GM21423 (cell line): ENCODE measurements around the gene YES1.
A peak's percentile ranks its signal among the peaks of the same experiment; 100 is the strongest.
"Not testable (repeated sequence)": the region's sequence is repeated elsewhere in the genome, so short reads cannot be mapped to it uniquely, and the experiment has no call there.

ENCODE experiments used
- ATAC-seq: cut with Tn5 transposase; IDR thresholded peaks from one replicate; pipeline ENCODE4 v1.9.1; 2021; ENCODE audit warnings: mild to moderate bottlenecking, moderate library complexity; ENCODE audit not compliant: unreplicated experiment

Gene YES1

GRCh38 chr18:730692-731091 lies 81.3 kb downstream of the YES1 start:
- ATAC-seq, result no peak

GRCh38 chr18:730120-730519 lies 81.9 kb downstream of the YES1 start:
- not testable (repeated sequence) for ATAC-seq

GRCh38 chr18:725646-726045 lies 86.4 kb downstream of the YES1 start:
- no peak for ATAC-seq

GRCh38 chr18:723541-724080 lies 88.4 kb downstream of the YES1 start:
- ATAC-seq, result no peak

DNA sequence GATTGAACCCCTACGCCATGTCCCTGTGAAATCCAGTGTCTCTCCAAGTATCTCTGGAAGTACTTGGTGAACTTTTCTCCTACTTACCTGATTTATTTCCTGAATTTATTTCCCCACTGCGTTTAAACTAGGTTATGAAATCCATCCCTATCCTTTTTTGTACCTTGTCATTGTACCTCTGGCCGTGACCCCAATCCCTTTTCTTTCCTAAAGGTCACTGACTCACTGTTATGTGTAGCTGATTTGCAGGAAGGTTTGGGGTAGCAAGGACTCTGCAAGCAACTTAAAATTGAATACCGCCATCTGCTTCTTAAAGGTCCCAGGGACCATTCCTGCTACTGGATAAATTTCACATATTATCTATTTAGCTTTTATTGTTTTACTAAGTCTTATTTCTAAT lies 95.0 kb downstream of the YES1 start:
- ATAC-seq, result no peak

- ATAC-seq, result no peak
Observed at GRCh38 chr18:715626-716025, 96.4 kb downstream of the YES1 start.

DNA sequence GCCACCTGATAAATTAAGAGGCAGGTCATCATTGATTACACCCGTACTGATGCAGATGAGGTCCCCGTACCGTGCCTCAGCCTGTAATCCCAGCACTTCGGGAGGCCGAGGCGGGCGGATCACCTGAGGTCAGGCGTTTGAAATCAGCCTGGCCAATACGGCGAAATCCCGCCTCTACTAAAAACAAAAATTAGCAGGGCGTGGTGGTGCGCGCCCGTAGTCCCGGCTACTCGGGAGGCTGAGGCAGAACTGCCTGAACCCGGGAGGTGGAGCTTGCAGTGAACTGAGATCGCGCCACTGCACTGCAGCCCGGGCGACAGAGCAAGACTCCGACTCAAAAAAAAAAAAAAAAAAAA lies 98.9 kb downstream of the YES1 start:
- ATAC-seq, result no peak

DNA sequence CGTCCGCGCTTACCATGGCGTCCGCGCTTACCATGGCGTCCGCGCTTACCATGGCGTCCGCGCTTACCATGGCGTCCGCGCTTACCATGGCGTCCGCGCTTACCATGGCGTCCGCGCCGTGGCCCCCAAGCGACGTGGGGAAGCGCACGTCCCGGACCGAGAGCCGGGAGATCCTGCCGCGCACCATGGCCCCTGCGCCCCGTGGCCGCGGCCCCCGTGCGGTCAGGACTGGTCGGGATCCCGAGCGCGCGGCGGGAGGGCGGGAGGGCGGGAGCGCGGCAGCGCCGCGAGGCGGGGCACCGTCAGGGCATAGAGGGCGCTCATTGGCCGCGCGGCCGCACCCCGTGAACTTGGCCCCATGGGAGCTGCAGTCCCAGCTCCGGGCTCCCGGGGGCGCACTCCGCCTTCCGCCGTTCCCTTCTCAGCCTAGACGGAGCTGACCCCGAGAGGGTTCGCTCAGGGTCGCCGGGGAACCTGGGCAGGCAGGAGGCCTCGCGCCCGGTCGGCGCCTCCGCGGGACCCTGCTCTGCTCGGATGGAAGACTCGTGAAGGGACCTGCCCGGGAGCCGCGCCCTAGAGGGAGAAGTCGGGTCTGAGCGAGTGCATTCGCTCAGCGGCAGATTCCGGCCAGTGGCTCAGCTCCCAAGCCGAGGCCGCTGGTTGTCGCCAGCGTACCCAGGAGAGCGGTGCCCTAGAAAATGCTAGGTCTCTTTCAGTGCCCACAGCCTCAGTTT lies 99.5 kb downstream of the YES1 start, which contains the start of gene ENOSF1:
Gene ENOSF1, minus strand, starts transcription at position 230 of the 734 bp plus-strand sequence. Its CDS starts 43 bp downstream, at position 187.
- ATAC-seq, result peak; percentile 85

GRCh38 chr18:711657-712400 lies 100.2 kb downstream of the YES1 start:
- ATAC-seq, result peak; percentile 67

- ATAC-seq, result no peak
Observed at GRCh38 chr18:711310-711656, 100.8 kb downstream of the YES1 start.

DNA sequence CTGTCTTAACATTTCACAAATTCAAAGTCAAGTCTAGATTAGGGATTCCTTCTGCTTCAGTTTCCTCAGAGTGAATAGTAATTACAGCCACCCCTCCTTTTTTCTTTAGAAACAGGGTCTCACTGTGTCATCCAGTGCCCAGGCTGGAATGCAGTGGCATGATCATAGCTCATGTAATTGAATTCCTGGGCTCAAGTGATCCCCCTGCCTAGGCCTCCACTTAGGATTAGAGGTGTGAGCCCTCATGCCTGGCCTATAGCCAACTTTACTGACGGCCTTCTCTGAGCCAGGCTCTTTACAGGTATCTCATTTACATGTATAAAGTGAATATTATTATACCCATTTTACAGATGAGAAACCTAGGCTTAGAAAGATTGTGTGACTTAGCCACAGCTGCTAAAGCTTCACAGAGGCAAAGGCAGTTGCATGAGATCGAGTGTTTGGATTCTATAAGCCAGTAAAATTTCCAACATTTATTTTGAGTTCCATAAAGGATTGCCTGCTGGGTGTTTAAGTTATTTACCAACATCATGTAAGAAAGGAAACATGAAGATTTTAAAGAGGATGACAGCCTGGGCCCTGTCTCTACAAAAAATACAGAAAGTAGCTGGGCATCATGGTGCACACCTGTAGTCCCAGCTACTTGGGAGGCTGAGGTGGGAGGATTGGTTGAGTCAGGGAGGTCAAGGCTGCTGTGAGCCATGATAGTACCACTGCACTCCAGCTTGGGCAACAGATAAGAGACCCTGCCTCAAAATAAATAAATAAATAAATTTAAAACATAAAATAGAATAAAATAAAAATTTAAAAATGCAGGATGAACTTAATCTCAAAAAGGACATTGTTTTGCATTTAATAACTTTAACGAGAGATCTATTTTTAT lies 101.4 kb downstream of the YES1 start:
- no peak for ATAC-seq

- ATAC-seq, result no peak
Observed at GRCh38 chr18:709771-710170, 102.3 kb downstream of the YES1 start.

DNA sequence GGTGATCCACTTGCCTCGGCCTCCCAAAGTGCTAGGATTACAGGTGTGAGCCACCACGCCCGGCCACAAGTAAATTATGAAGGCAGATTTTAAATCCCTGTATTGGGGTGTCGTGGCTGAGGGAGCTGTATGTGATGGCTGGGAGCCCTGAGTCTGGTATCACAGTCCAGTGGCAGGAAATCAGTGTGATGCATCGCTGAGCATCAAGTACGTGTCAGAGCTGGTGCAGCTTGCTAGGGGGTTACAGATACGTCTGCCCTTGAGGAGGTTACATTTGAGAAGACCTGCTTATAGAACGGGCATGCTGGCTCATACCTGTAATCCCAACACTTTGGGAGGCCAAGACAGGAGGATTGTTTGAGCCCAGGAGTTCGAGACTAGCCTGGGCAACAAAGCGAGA lies 103.9 kb downstream of the YES1 start:
- ATAC-seq, result no peak

DNA sequence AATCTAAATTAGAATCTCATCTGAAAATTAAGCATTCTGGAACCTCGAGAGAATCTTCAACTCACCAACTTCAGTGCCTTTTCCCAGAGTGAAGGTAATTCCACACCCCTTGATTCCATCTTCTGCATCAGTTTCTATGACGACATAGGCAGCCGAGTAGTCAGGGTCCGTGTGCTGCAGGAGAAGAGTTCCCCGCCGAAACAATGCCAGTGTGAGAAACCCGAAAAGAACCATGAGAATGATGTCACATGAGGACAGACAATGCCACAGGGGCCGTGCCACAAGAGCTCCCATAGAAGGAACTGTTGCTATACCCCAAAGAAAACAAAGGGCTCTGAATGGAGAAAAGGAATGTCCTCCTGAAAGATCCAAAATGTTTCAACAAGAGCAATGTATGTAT lies 105.6 kb downstream of the YES1 start:
- ATAC-seq, result no peak

DNA sequence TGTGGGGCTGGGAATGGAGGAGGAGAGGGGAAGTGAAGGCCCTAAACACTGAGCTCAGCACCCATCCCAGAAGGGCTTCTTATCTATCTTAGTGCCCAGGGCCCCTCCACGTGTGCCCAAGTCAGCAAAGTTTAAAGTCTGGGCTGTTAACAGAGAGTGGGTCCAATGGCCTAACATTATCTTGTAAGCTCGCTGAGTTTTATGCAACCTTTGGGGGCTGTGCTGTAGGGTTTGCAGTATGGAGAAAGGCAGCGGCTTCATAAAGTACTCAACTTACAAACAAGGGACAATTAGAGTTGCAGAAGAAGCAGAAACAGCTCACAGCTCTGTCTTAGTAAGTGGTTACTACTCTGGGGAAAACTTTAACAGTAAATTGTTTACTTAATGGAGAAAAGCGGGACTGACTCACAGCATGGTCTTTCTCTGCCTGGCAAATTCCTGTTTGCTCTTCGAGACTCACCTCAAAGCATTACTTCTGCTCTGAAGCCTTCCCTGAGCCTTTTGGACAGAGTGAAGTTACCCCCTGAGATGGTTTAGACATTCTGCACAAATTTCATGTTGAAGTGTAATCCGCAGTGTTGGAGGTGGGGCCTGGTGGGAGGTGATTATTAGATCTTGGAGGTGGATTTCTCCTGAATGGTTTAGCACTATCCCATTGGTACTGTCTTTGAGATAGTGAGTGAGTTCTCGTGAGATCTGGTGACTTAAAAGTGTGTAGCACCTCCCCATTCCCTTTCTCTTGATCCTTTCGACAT lies 108.7 kb downstream of the YES1 start:
- no peak for ATAC-seq

GRCh38 chr18:697800-698199 lies 114.2 kb downstream of the YES1 start:
- ATAC-seq, result no peak

DNA sequence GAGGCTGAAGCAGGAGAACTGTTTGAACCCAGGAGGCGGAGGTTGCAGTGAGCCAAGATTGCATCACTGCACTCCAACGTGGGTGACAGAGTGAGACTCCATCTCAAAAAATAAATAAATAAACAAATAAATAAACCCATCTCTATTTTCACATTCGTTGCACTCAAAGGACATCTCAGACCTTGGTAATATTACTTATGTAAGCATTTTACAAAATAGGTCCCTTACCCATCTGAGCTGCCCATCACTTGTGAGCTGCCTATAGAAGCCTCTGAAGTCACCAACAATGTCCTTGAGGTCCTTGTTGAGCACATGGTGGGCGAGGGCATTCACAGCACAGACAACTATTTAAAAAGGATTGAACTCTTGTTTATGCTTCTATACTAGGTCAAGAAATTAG lies 115.0 kb downstream of the YES1 start:
- no peak for ATAC-seq

DNA sequence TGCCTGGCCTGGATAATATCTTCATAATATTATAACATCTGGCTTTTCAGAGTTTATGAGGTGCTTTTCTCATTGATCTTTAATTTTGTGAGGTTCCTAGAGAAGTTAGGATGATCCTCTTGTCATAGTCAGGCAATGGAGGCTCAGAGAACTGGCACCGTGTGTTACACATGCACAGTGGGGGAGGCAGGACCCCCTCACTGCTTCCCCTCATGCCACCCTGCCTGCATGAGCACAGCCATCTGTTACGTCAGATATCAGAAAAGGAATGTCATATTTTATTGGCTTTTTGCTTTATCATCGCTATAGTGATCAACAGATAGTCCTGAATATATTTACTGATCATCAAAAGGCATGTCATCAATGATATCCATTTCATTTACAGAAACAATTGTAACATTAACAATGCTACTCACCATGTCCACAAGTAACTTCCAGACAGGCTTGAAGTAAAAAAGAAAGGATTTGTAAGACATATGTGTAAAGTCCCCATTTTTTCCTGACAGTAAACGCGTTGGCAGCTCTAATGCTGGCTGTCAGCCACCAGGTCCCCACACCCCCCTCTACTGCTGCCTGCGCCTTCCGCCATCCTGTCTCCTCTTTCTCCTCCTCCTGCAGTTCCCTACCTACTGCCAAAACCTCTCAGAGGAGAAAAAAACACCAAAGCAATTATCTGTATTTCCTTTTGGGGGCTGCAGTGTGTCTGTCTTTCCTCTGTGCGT lies 118.4 kb downstream of the YES1 start:
- ATAC-seq, result no peak

DNA sequence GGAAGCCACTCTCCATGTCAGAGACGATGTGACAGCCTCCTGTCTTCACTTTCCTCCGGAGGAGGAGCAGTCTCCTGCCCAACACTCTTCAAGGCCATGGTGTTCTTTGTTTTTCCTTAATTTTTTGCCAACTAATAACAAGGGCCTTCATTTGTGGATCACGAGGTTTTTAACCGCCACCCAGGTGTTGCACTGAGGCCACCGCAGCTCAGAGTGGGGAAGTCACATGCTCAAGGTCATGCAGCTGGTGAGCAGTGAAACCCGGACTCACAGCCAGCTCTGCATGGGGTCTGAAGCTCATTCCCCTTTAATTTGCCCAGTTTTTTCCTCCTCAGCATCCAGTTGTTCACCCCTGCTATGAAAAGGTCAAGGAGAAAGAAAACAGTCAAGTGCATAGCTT lies 119.2 kb downstream of the YES1 start:
- ATAC-seq, result no peak

DNA sequence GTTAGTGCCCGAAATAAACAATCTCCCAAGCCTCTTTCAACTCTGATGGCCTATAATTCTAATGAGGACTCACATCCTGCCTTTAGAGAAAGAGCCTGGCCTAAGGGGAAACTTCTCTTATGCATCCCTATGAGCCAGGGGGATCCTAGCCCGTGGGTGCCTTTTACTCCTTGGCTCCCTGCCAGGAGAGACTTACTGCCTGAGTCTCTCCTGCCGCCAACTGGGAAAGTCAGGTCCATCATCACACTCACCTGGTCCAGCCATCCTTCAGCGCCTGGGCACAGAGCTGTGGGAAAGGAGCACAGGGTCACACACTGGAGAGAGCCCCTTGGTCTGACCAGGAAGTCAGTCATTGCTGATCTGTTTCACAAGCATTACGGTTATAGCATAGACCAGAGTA lies 123.7 kb downstream of the YES1 start:
- ATAC-seq, result no peak
